ENCODE results near the gene PLXNA4. TPM values are rescaled to one million over a fixed set of nuclear protein-coding genes. Genes with fewer than 3 reads are reported as not detected.

Gene PLXNA4
- total RNA-seq, 1 donor from 2014 or later = 2.1 TPM

- Histone ChIP-seq H3K9me3 (ENCODE audit: control insufficient read depth in 3 of 3, low read length in 3 of 3) (no peaks in the 10 kb centered on the region), H3K27ac (ENCODE audit: low read depth, low read length) (no peak overlapping the region)
Observed at GRCh38 chr7:132249256-132249971, 326.9 kb downstream of the PLXNA4 start.

GRCh38 chr7:132248841-132249240, 327.4 kb downstream of the PLXNA4 start:
- no peak overlapping the region for H3K9ac ChIP-seq (ENCODE audit: low read depth in 1 of 3, low read length in 3 of 3)
- H3K4me1 ChIP-seq (ENCODE audit: control insufficient read depth in 3 of 3, insufficient read depth in 3 of 3, low read length in 3 of 3) = peaks cover 20 to 42% (median 30%) of the 10 kb centered on the region in 3 donors
- H3K9me3 ChIP-seq (ENCODE audit: control insufficient read depth in 3 of 3, low read length in 3 of 3) = no peaks in the 10 kb centered on the region
- no peak overlapping the region for H3K4me3 ChIP-seq (ENCODE audit: low read length in 3 of 3)
- no peaks in the 10 kb centered on the region for H3K36me3 ChIP-seq (ENCODE audit: control insufficient read depth in 3 of 3, insufficient read depth in 3 of 3, low read length in 3 of 3)
- H3K27ac ChIP-seq (ENCODE audit: low read depth, low read length) = no peak overlapping the region
- no peaks in the 10 kb centered on the region for H3K27me3 ChIP-seq (ENCODE audit: control insufficient read depth in 3 of 3, insufficient read depth in 3 of 3, low read length in 3 of 3)

More at GRCh38 chr7:132249256-132249971, 326.9 kb downstream of the PLXNA4 start:
- Histone ChIP-seq H3K27me3 (ENCODE audit: control insufficient read depth in 3 of 3, insufficient read depth in 3 of 3, low read length in 3 of 3) (no peaks in the 10 kb centered on the region), H3K36me3 (ENCODE audit: control insufficient read depth in 3 of 3, insufficient read depth in 3 of 3, low read length in 3 of 3) (no peaks in the 10 kb centered on the region), H3K9ac (ENCODE audit: low read depth in 1 of 3, low read length in 3 of 3) (peak overlapping the region in 1 of 3 donors; percentile 60), H3K4me1 (ENCODE audit: control insufficient read depth in 3 of 3, insufficient read depth in 3 of 3, low read length in 3 of 3) (peaks cover 20 to 42% (median 30%) of the 10 kb centered on the region in 3 donors), H3K4me3 (ENCODE audit: low read length in 3 of 3) (no peak overlapping the region)

- H3K27me3 ChIP-seq (ENCODE audit: control insufficient read depth in 3 of 3, insufficient read depth in 3 of 3, low read length in 3 of 3) = no peaks in the 10 kb centered on the region
- H3K36me3 ChIP-seq (ENCODE audit: control insufficient read depth in 3 of 3, insufficient read depth in 3 of 3, low read length in 3 of 3) = no peaks in the 10 kb centered on the region
- H3K9me3 ChIP-seq (ENCODE audit: control insufficient read depth in 3 of 3, low read length in 3 of 3) = no peaks in the 10 kb centered on the region
- H3K27ac ChIP-seq (ENCODE audit: low read depth, low read length) = no peak overlapping the region
- H3K4me1 ChIP-seq (ENCODE audit: control insufficient read depth in 3 of 3, insufficient read depth in 3 of 3, low read length in 3 of 3) = peaks cover 20 to 42% (median 30%) of the 10 kb centered on the region in 3 donors
- no peak overlapping the region for H3K9ac ChIP-seq (ENCODE audit: low read depth in 1 of 3, low read length in 3 of 3)
- no peak overlapping the region for H3K4me3 ChIP-seq (ENCODE audit: low read length in 3 of 3)
Observed at GRCh38 chr7:132247995-132248618, 328.2 kb downstream of the PLXNA4 start.

- H3K4me3 ChIP-seq (ENCODE audit: low read length in 3 of 3) = no peak overlapping the region
- H3K27ac ChIP-seq (ENCODE audit: low read depth, low read length) = no peak overlapping the region
- no peaks in the 10 kb centered on the region for H3K27me3 ChIP-seq (ENCODE audit: control insufficient read depth in 3 of 3, insufficient read depth in 3 of 3, low read length in 3 of 3)
- no peak overlapping the region for H3K9ac ChIP-seq (ENCODE audit: low read depth in 1 of 3, low read length in 3 of 3)
- H3K9me3 ChIP-seq (ENCODE audit: control insufficient read depth in 3 of 3, low read length in 3 of 3) = no peaks in the 10 kb centered on the region
- peaks cover 17 to 39% (median 26%) of the 10 kb centered on the region in 3 donors for H3K4me1 ChIP-seq (ENCODE audit: control insufficient read depth in 3 of 3, insufficient read depth in 3 of 3, low read length in 3 of 3)
- H3K36me3 ChIP-seq (ENCODE audit: control insufficient read depth in 3 of 3, insufficient read depth in 3 of 3, low read length in 3 of 3) = no peaks in the 10 kb centered on the region
Observed at GRCh38 chr7:132246591-132246990, 329.7 kb downstream of the PLXNA4 start.

- no peaks in the 10 kb centered on the region for H3K36me3 ChIP-seq (ENCODE audit: control insufficient read depth in 3 of 3, insufficient read depth in 3 of 3, low read length in 3 of 3)
- no peak overlapping the region for H3K27ac ChIP-seq (ENCODE audit: low read depth, low read length)
- no peak overlapping the region for H3K4me3 ChIP-seq (ENCODE audit: low read length in 3 of 3)
- no peaks in the 10 kb centered on the region for H3K9me3 ChIP-seq (ENCODE audit: control insufficient read depth in 3 of 3, low read length in 3 of 3)
- H3K4me1 ChIP-seq (ENCODE audit: control insufficient read depth in 3 of 3, insufficient read depth in 3 of 3, low read length in 3 of 3) = peaks cover 7 to 31% (median 16%) of the 10 kb centered on the region in 3 donors
- no peak overlapping the region for H3K9ac ChIP-seq (ENCODE audit: low read depth in 1 of 3, low read length in 3 of 3)
- no peaks in the 10 kb centered on the region for H3K27me3 ChIP-seq (ENCODE audit: control insufficient read depth in 3 of 3, insufficient read depth in 3 of 3, low read length in 3 of 3)
Observed at GRCh38 chr7:132245539-132245938, 330.7 kb downstream of the PLXNA4 start.

GRCh38 chr7:132244903-132245480, 331.3 kb downstream of the PLXNA4 start:
- no peak overlapping the region for H3K9ac ChIP-seq (ENCODE audit: low read depth in 1 of 3, low read length in 3 of 3)
- no peaks in the 10 kb centered on the region for H3K27me3 ChIP-seq (ENCODE audit: control insufficient read depth in 3 of 3, insufficient read depth in 3 of 3, low read length in 3 of 3)
- H3K4me3 ChIP-seq (ENCODE audit: low read length in 3 of 3) = no peak overlapping the region
- peaks cover 2 to 26% (median 10%) of the 10 kb centered on the region in 3 donors for H3K4me1 ChIP-seq (ENCODE audit: control insufficient read depth in 3 of 3, insufficient read depth in 3 of 3, low read length in 3 of 3)
- H3K9me3 ChIP-seq (ENCODE audit: control insufficient read depth in 3 of 3, low read length in 3 of 3) = no peaks in the 10 kb centered on the region
- H3K27ac ChIP-seq (ENCODE audit: low read depth, low read length) = no peak overlapping the region
- no peaks in the 10 kb centered on the region for H3K36me3 ChIP-seq (ENCODE audit: control insufficient read depth in 3 of 3, insufficient read depth in 3 of 3, low read length in 3 of 3)

- Histone ChIP-seq H3K27me3 (ENCODE audit: control insufficient read depth in 3 of 3, insufficient read depth in 3 of 3, low read length in 3 of 3) (no peaks in the 10 kb centered on the region), H3K4me3 (ENCODE audit: low read length in 3 of 3) (no peak overlapping the region), H3K27ac (ENCODE audit: low read depth, low read length) (no peak overlapping the region), H3K36me3 (ENCODE audit: control insufficient read depth in 3 of 3, insufficient read depth in 3 of 3, low read length in 3 of 3) (no peaks in the 10 kb centered on the region), H3K4me1 (ENCODE audit: control insufficient read depth in 3 of 3, insufficient read depth in 3 of 3, low read length in 3 of 3) (peaks cover 0 to 10% (median 8%) of the 10 kb centered on the region in 3 donors), H3K9ac (ENCODE audit: low read depth in 1 of 3, low read length in 3 of 3) (no peak overlapping the region), H3K9me3 (ENCODE audit: control insufficient read depth in 3 of 3, low read length in 3 of 3) (no peaks in the 10 kb centered on the region)
Observed at GRCh38 chr7:132243463-132243862, 332.8 kb downstream of the PLXNA4 start.

GRCh38 chr7:132243051-132243450, 333.2 kb downstream of the PLXNA4 start:
- Histone ChIP-seq H3K9ac (ENCODE audit: low read depth in 1 of 3, low read length in 3 of 3) (no peak overlapping the region), H3K36me3 (ENCODE audit: control insufficient read depth in 3 of 3, insufficient read depth in 3 of 3, low read length in 3 of 3) (no peaks in the 10 kb centered on the region), H3K27ac (ENCODE audit: low read depth, low read length) (no peak overlapping the region), H3K4me3 (ENCODE audit: low read length in 3 of 3) (no peak overlapping the region), H3K27me3 (ENCODE audit: control insufficient read depth in 3 of 3, insufficient read depth in 3 of 3, low read length in 3 of 3) (no peaks in the 10 kb centered on the region), H3K4me1 (ENCODE audit: control insufficient read depth in 3 of 3, insufficient read depth in 3 of 3, low read length in 3 of 3) (peaks cover 0 to 7% (median 5%) of the 10 kb centered on the region in 3 donors), H3K9me3 (ENCODE audit: control insufficient read depth in 3 of 3, low read length in 3 of 3) (no peaks in the 10 kb centered on the region)

- no peaks in the 10 kb centered on the region for H3K27me3 ChIP-seq (ENCODE audit: control insufficient read depth in 3 of 3, insufficient read depth in 3 of 3, low read length in 3 of 3)
Observed at GRCh38 chr7:132242192-132242812, 334.0 kb downstream of the PLXNA4 start.

More at GRCh38 chr7:132242192-132242812, 334.0 kb downstream of the PLXNA4 start:
- no peak overlapping the region for H3K27ac ChIP-seq (ENCODE audit: low read depth, low read length)
- no peaks in the 10 kb centered on the region for H3K36me3 ChIP-seq (ENCODE audit: control insufficient read depth in 3 of 3, insufficient read depth in 3 of 3, low read length in 3 of 3)
- H3K4me1 ChIP-seq (ENCODE audit: control insufficient read depth in 3 of 3, insufficient read depth in 3 of 3, low read length in 3 of 3) = no peaks in the 10 kb centered on the region
- H3K9ac ChIP-seq (ENCODE audit: low read depth in 1 of 3, low read length in 3 of 3) = no peak overlapping the region
- H3K4me3 ChIP-seq (ENCODE audit: low read length in 3 of 3) = no peak overlapping the region
- no peaks in the 10 kb centered on the region for H3K9me3 ChIP-seq (ENCODE audit: control insufficient read depth in 3 of 3, low read length in 3 of 3)

Data from skeletal muscle tissue (tissue), 4 donors.